Parathyroid adenoma (tissue), 2 donors: Measurements from ENCODE around the gene ACBD7.

ENCODE experiments used
- H2AFZ ChIP-seq: fragments of 300-600 bp; sonication (generic); one replicate; pipeline ENCODE4 v1.7.0; 2017; ENCODE audit warnings: antibody characterized with exemption, mild to moderate bottlenecking
- H3K27ac ChIP-seq: fragments of 300-600 bp; sonication (generic); one replicate; pipeline ENCODE4 v1.7.0; 2017
- H3K27me3 ChIP-seq: fragments of 300-600 bp; sonication (generic); one replicate; pipeline ENCODE4 v1.7.0; 2017; ENCODE audit warnings: low read length; ENCODE audit not compliant: control insufficient read depth, insufficient read depth
- H3K36me3 ChIP-seq: fragments of 300-600 bp; sonication (generic); one replicate; pipeline ENCODE4 v1.7.0; 2017; ENCODE audit warnings: low read length; ENCODE audit not compliant: control insufficient read depth, insufficient read depth
- H3K4me1 ChIP-seq: fragments of 300-600 bp; sonication (generic); one replicate; pipeline ENCODE4 v1.7.0; 2017; ENCODE audit warnings: control low read depth
- H3K4me2 ChIP-seq: fragments of 300-600 bp; sonication (generic); one replicate; pipeline ENCODE4 v1.7.0; 2017; ENCODE audit warnings: low read length
- H3K4me3 ChIP-seq: fragments of 300-600 bp; sonication (generic); one replicate; pipeline ENCODE4 v1.7.0; 2017; ENCODE audit warnings: low read depth, low read length
- H3K79me2 ChIP-seq: fragments of 300-600 bp; sonication (generic); one replicate; pipeline ENCODE4 v1.7.0; 2017; ENCODE audit warnings: control low read depth
- H3K9ac ChIP-seq: fragments of 300-600 bp; sonication (generic); one replicate; pipeline ENCODE4 v1.7.0; 2017; ENCODE audit warnings: mild to moderate bottlenecking
- H3K9me3 ChIP-seq: fragments of 300-600 bp; sonication (generic); one replicate; pipeline ENCODE4 v1.7.0; 2017; ENCODE audit warnings: low read length; ENCODE audit not compliant: control insufficient read depth
- TF ChIP-seq, protein P1 (sequence below): fragments of 300-600 bp; sonication (generic); IDR thresholded peaks from one replicate; pipeline ENCODE4 v1.7.0; 2017; ENCODE audit warnings: antibody characterized with exemption, mild to moderate bottlenecking
- donor health status: primary hyperparathyroidism.

The ACBD7 gene

DNA sequence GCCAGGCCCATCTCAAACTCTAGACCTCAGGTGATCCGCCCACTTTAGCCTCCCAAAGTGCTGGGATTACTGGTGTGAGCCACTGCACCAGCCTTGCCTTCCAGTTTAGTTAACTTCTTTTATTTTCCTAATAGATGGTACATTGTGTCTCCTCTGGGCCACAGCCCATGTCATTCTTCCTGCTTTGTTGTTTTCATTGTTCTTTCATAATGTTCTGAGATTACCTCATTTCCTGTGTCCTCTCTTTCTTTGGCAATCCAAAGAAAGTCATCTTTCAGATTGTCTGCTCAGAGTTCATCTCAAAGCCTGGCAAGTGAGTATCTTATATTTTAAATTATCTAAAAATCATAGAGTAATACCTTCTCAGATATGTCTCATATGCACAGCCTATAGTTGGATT, 44.9 kb downstream of the ACBD7 start, which contains the start of gene OLAH:
TSS of gene OLAH (plus strand) at position 270 of the 400 bp plus-strand sequence. CDS start 3,346 bp downstream, outside the sequence.
- H3K27ac ChIP-seq = no peak within 1 kb of the TSS
- H3K4me2 ChIP-seq = no peak within 1 kb of the TSS
- H2AFZ ChIP-seq = no peak within 1 kb of the TSS
- no peaks in the 10 kb centered on the region for H3K4me1 ChIP-seq
- H3K9ac ChIP-seq = no peak within 1 kb of the TSS
- no peaks in the 10 kb centered on the region for H3K27me3 ChIP-seq
- H3K36me3 ChIP-seq = no peaks in the 10 kb centered on the region
- TF ChIP-seq, protein P1, sequence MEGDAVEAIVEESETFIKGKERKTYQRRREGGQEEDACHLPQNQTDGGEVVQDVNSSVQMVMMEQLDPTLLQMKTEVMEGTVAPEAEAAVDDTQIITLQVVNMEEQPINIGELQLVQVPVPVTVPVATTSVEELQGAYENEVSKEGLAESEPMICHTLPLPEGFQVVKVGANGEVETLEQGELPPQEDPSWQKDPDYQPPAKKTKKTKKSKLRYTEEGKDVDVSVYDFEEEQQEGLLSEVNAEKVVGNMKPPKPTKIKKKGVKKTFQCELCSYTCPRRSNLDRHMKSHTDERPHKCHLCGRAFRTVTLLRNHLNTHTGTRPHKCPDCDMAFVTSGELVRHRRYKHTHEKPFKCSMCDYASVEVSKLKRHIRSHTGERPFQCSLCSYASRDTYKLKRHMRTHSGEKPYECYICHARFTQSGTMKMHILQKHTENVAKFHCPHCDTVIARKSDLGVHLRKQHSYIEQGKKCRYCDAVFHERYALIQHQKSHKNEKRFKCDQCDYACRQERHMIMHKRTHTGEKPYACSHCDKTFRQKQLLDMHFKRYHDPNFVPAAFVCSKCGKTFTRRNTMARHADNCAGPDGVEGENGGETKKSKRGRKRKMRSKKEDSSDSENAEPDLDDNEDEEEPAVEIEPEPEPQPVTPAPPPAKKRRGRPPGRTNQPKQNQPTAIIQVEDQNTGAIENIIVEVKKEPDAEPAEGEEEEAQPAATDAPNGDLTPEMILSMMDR = no peak
- no peaks in the 10 kb centered on the region for H3K9me3 ChIP-seq
- H3K79me2 ChIP-seq = no peaks in the 10 kb centered on the region
- no peak within 1 kb of the TSS for H3K4me3 ChIP-seq

DNA sequence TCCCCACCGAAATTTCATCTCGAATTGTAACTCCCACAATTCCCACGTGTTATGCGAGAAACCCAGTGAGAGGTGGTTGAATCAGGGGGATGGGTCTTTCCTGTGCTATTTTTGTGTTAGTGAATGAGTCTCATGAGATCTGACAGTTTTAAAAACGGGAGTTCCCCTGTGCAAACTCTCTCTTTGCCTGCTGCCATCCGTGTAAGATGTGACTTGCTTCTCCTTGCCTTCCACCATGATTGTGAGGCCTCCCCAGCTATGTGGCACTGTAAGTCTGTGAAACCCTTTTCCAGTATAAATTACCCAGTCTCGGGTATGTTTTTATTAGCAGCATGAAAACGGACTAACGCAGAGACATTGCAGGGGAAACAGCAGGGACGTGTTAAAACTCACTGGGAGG, 50.2 kb downstream of the ACBD7 start:
- Histone ChIP-seq H3K27me3 (no peaks in the 10 kb centered on the region), H3K4me3 (no peak overlapping the region), H2AFZ (no peak overlapping the region), H3K36me3 (no peaks in the 10 kb centered on the region), H3K9me3 (no peaks in the 10 kb centered on the region), H3K79me2 (no peaks in the 10 kb centered on the region), H3K9ac (no peak overlapping the region), H3K27ac (no peak overlapping the region), H3K4me2 (no peak overlapping the region), H3K4me1 (no peaks in the 10 kb centered on the region)
- TF ChIP-seq, protein P1 = no peak

DNA sequence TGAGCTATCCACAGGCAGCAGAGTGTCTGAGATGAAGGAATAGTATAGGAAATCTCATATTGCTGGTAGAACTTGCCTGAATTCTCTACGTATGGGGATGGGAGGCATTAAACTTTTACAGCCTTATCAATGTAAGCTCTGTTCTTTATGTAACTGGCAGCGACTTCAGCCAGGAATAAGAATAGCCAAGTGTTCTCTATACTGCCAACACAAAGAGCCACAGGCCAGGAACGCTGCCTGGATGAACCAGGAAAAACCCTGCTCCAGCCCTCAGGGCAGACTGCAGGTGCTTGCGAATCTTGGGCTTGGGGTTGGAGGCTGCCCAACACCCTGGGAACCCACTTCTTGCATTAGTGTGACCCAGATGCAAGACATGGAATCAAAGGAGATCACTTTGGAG, 50.9 kb downstream of the ACBD7 start:
- Histone ChIP-seq H2AFZ (no peak overlapping the region), H3K9me3 (no peaks in the 10 kb centered on the region), H3K4me3 (no peak overlapping the region), H3K27ac (no peak overlapping the region), H3K27me3 (no peaks in the 10 kb centered on the region), H3K4me1 (no peaks in the 10 kb centered on the region), H3K4me2 (no peak overlapping the region), H3K36me3 (no peaks in the 10 kb centered on the region), H3K9ac (no peak overlapping the region), H3K79me2 (no peaks in the 10 kb centered on the region)
- TF ChIP-seq, protein P1 = no peak

DNA sequence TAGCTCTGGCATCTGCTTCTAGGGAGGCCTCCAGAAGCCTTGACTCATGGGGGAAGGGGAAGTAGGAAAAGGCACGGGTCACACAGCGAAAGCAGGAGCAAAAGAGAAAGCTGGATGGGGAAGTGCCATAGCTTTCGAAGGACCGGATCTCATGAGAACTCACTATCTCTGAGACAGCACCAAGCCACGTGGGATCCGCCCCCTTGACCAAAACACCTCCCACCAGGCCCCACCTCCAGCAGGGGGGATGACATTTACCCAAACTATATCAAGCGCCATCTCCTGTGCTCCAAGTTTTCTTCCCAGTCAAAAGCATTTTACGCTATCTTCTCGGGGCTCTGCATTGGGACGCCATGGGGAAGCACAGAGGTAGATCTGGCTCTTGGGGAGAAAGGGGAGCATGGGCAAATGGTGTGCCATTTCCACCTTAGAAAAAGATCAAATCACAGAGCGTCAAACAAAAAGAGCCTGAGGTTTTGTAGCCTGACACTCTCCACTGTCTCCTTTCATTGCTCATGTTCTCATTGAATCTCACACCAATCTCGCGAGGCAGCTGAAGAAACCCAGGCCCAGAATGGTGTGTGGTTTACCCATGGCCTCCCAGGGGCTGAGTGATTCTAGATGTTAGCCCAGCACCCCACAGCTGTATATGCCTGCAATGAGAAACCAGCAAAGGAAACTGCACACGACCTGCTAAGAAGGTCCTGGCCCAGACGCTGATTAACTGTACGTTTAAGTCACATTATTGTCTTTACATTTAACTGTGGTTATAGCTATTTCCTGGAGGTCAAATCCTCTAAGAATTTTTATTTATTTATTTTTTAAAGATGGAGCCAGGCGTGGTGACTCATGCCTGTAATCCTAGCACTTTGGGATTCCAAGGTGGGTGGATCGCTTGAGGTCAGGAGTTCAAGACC, 52.9 kb downstream of the ACBD7 start:
- no peaks in the 10 kb centered on the region for H3K36me3 ChIP-seq
- TF ChIP-seq, protein P1 = no peak
- no peak overlapping the region for H2AFZ ChIP-seq
- H3K9me3 ChIP-seq = no peaks in the 10 kb centered on the region
- no peaks in the 10 kb centered on the region for H3K79me2 ChIP-seq
- no peak overlapping the region for H3K4me2 ChIP-seq
- no peaks in the 10 kb centered on the region for H3K4me1 ChIP-seq
- H3K27me3 ChIP-seq = no peaks in the 10 kb centered on the region
- no peak overlapping the region for H3K4me3 ChIP-seq
- H3K9ac ChIP-seq = no peak overlapping the region
- no peak overlapping the region for H3K27ac ChIP-seq
